Stimulated activated CD4-positive, alpha-beta T cell treated with anti-CD3 and anti-CD28 coated beads, Interleukin-15, amount 100 ng/mL, for 48 hours (primary cell): ENCODE data around the gene ABLIM1.

Experiments
- DNase-seq, 2 donors: peaks; one replicate each; pipeline ENCODE4 v3.0.0-alpha.2; 2020; ENCODE audit warnings: low read depth in 2 of 2

The ABLIM1 gene

DNA sequence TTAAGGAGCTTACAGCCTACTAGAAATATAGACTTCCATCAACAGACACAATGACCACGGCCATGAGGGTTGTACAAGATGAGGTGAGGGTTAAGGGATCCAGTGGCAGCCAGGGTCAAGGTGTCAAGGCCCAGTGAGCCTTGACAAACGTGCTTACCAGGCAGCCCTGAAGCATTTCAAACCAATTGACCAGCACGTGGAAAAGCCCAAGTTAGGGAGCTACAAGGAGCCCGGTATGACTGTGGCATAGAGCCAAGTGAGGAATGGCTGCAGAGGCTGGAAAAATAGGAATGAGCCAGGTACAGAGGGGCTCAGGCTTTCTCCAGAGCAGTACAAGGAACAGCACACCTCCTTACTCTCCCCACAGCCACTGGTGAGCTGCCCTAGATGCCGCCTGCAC is 266.5 kb downstream of the ABLIM1 start:
- DNase-seq = no peak

DNA sequence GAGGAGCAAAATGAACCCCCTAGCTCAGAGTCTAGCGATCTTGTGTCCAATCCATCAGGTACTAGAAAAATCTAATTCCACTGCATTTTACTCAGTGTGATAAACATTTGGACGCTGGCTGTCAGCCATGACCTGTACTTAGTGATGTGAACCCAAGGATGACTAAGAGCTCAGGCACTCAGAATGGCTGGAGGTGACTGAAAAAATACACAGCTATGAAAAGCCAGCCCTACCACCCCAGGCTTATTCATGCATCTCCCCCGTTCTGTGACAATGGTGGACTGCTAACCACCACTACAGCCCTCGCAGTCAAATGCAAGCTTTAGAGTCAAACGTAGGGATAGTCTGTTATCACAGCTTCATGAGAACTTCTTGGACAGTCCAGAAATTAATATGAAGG is 268.6 kb downstream of the ABLIM1 start:
- DNase-seq = no peak

DNA sequence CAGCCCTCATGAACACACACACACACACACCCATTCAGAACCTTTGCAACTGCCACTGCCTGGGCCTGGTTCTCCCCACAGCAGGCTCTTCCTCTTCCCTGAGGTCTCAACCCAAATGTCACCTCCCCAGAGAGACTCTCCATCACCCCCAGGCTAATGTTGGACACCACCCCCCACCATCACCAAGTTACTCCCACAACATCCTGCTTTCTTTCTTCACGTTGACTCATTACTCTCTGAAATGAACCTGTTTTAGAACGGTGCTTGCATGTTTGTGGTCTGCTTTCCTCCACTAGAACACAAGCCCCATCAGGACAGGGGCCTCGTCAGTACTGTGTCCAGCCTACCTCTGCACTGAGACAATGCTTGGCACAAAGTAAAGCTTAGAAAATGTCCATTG is 269.8 kb downstream of the ABLIM1 start:
- no peak for DNase-seq

DNA sequence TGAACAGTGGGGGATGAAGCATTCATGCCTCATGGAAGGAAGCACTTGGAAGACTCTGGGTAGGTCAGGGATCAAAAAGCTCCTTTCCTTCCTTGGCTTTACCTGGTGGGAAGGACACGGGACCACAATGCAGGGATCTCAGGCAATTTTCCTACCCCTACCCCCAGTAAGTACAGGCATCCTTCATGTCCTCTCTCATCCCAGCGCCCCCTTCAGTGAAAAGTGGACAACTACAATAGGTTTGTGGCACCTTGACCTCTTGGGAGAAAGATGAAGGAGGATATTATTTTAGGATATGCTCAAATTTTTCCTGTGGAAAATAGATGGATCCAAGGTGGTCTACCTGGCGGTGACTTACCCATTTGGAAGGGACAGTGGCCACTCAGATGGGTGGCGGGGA is 270.3 kb downstream of the ABLIM1 start:
- DNase-seq = no peak

DNA sequence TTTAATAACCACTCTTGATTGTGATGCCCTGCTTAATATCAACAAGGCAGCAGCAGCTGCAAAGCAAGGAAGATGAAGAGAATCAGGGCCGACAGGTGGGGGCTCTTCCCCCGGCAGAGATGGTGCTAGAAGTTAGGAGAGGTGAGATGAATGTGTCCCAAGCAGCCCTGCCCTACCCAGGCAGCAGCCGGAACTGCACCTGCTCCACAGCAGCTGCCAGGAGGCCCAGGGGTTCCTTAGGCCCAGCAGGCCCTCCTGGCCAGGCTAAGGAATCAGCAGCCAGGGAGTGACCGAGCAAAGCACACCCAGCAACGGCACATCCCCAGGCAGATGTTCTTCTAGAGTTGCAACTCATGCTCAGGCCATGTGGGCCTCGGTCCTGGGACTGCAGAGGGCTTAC is 271.6 kb downstream of the ABLIM1 start:
- no peak for DNase-seq

DNA sequence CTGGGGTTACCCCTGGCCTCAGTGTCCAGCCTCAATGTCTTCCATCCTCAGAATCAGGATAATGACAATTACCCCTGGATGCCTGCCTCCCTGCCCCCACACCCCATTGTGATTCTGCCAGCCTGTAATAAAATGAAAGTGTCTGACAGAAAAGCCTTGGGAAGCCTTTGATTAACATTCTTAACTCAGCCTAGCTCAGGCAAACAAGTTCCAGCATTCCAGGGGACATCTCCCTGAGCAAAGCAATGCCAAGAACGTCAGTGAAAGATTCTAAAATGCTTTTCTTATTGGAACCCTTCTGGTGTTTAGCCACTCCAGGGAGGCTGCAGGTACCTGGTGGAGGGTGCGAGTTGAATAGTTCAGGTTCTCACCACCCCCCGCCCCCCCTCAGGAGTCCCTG is 272.5 kb downstream of the ABLIM1 start:
- DNase-seq = no peak

DNA sequence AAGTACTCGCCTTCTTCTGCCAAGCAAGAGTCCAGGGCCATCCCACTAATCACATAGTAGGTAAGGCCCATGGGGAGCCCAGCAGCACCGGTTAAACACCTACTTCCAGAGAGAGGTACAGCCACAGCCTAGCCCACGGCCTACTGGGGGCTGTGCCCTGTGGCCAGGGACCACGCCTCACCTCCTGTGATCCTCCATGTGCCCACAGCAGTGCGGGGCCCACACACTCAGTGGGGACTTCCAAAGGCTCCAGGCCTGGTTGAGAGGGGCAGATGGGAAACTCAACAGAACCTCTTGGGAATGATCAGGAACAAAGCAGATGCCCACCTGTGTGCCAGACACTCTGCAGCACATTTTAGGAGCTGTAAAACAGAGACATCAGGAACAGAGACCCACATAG is 273.5 kb downstream of the ABLIM1 start:
- DNase-seq = no peak

DNA sequence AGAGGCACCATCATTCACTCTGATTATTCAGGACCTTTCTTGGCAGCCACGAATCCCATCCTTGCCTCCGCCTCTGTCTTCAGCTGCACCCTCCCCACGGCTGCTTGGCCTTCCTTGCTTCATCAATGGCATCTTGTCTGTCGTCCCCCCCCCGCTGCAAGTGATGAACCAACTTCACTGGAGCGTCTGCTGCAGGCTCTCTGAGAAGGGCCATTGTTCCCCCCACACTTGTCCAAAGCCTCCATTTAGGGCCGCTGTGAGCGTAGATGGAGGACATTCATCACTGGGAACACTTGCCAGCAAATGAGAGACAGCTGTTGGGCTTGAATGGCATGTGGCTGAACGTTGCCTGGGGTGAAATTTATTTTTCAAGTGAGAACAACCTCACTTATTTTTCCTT is 273.9 kb downstream of the ABLIM1 start:
- DNase-seq = no peak
